Glutamatergic neuron (in vitro differentiated cells): Measurements from ENCODE around the gene NOP56. TPM values are rescaled to one million over a fixed set of nuclear protein-coding genes. Genes with fewer than 3 reads are reported as not detected.
A peak's percentile ranks its signal among the peaks of the same experiment; 100 is the strongest.
"Not testable (repeated sequence)": the region's sequence is repeated elsewhere in the genome, so short reads cannot be mapped to it uniquely, and the experiment has no call there.

Experiments used
- DNase-seq: peaks from one replicate; pipeline ENCODE4 v3.0.0; 2022
- H3K27ac Mint-ChIP-seq: one replicate; pipeline ENCODE4 v1.8.0; 2020; ENCODE audit warnings: mild to moderate bottlenecking, mixed read lengths, inconsistent platforms; ENCODE audit not compliant: unreplicated experiment
- H3K27me3 Mint-ChIP-seq: one replicate; pipeline ENCODE4 v1.8.0; 2020; ENCODE audit warnings: mild to moderate bottlenecking, moderate library complexity, mixed read lengths, inconsistent platforms; ENCODE audit not compliant: unreplicated experiment
- H3K36me3 Mint-ChIP-seq: one replicate; pipeline ENCODE4 v1.8.0; 2020; ENCODE audit warnings: mild to moderate bottlenecking, mixed read lengths, inconsistent platforms; ENCODE audit not compliant: unreplicated experiment
- H3K4me1 Mint-ChIP-seq: one replicate; pipeline ENCODE4 v1.8.0; 2020; ENCODE audit warnings: mild to moderate bottlenecking, low read depth, mixed read lengths, inconsistent platforms; ENCODE audit not compliant: unreplicated experiment
- H3K4me3 Mint-ChIP-seq: one replicate; pipeline ENCODE4 v1.8.0; 2020; ENCODE audit warnings: mild to moderate bottlenecking, mixed read lengths, inconsistent platforms; ENCODE audit not compliant: unreplicated experiment
- H3K9me3 Mint-ChIP-seq: one replicate; pipeline ENCODE4 v1.8.0; 2020; ENCODE audit warnings: mild to moderate bottlenecking, moderate library complexity, mixed read lengths, inconsistent platforms; ENCODE audit not compliant: unreplicated experiment
- CTCF ChIP-seq: fragments of 200-600 bp; sonication (generic); IDR thresholded peaks from one replicate; pipeline ENCODE4 v1.5.0; 2021; ENCODE audit not compliant: partially characterized antibody, unreplicated experiment
- total RNA-seq: library from RNA; stranded (reverse); fragmentation: NEBNext Ultra II Directional; extraction: Animal tissue kit (Norgen Biotek cat#: 25700); gene quantifications from one replicate; pipeline ENCODE4 v1.2.1, GENCODE V29; 2021; ENCODE audit not compliant: unreplicated experiment

The NOP56 gene
- total RNA-seq, 1 donor from 2014 or later = 185 TPM

GRCh38 chr20:2663887-2664719 lies 11.7 kb downstream of the NOP56 start, which contains the start of gene IDH3B:
Gene IDH3B, minus strand, starts transcription at chr20:2664216. Its CDS starts 28 bp downstream, at chr20:2664188.
- Mint-ChIP-seq H3K27me3 (peaks cover 7% of the 10 kb centered on the region), H3K4me1 (peaks cover 4% of the 10 kb centered on the region), H3K27ac (peak within 1 kb of the TSS; percentile 90), H3K36me3 (no peaks in the 10 kb centered on the region), H3K4me3 (peak within 1 kb of the TSS; percentile 95), H3K9me3 (peaks cover 9% of the 10 kb centered on the region)
- peak; percentile 92 for DNase-seq
- TF ChIP-seq CTCF = no peak

- no peak for DNase-seq
- peaks cover 1% of the 10 kb centered on the region for H3K9me3 Mint-ChIP-seq
- H3K4me3 Mint-ChIP-seq = no peak overlapping the region
- no peak overlapping the region for H3K27ac Mint-ChIP-seq
- no peaks in the 10 kb centered on the region for H3K4me1 Mint-ChIP-seq
- H3K27me3 Mint-ChIP-seq = peaks cover 6% of the 10 kb centered on the region
- H3K36me3 Mint-ChIP-seq = no peaks in the 10 kb centered on the region
- TF ChIP-seq CTCF = no peak
Measured at GRCh38 chr20:2671977-2672376, 19.5 kb downstream of the NOP56 start.

- no peak for DNase-seq
- Mint-ChIP-seq H3K9me3 (peaks cover 1% of the 10 kb centered on the region), H3K27me3 (peaks cover 6% of the 10 kb centered on the region), H3K27ac (no peak overlapping the region), H3K4me1 (no peaks in the 10 kb centered on the region), H3K36me3 (no peaks in the 10 kb centered on the region), H3K4me3 (no peak overlapping the region)
- no peak for TF ChIP-seq CTCF
Measured at GRCh38 chr20:2672446-2672845, 20.0 kb downstream of the NOP56 start.

GRCh38 chr20:2673453-2673852 lies 21.0 kb downstream of the NOP56 start:
- no peak overlapping the region for H3K27ac Mint-ChIP-seq
- H3K9me3 Mint-ChIP-seq = peaks cover 1% of the 10 kb centered on the region
- H3K4me3 Mint-ChIP-seq = no peak overlapping the region
- no peak for DNase-seq
- no peak for TF ChIP-seq CTCF
- peaks cover 3% of the 10 kb centered on the region for H3K27me3 Mint-ChIP-seq
- peaks cover 1% of the 10 kb centered on the region for H3K4me1 Mint-ChIP-seq
- no peaks in the 10 kb centered on the region for H3K36me3 Mint-ChIP-seq

- peaks cover 1% of the 10 kb centered on the region for H3K9me3 Mint-ChIP-seq
- TF ChIP-seq CTCF = no peak
- H3K36me3 Mint-ChIP-seq = no peaks in the 10 kb centered on the region
- no peak overlapping the region for H3K27ac Mint-ChIP-seq
- peaks cover 4% of the 10 kb centered on the region for H3K4me1 Mint-ChIP-seq
- H3K27me3 Mint-ChIP-seq = peaks cover 2% of the 10 kb centered on the region
- H3K4me3 Mint-ChIP-seq = no peak overlapping the region
- no peak for DNase-seq
Measured at GRCh38 chr20:2680046-2680445, 27.6 kb downstream of the NOP56 start.

GRCh38 chr20:2682040-2682439 lies 29.6 kb downstream of the NOP56 start:
- DNase-seq, H3K27ac Mint-ChIP-seq, H3K4me1 Mint-ChIP-seq, H3K36me3 Mint-ChIP-seq, H3K9me3 Mint-ChIP-seq, H3K27me3 Mint-ChIP-seq, H3K4me3 Mint-ChIP-seq: not testable (repeated sequence)

DNA sequence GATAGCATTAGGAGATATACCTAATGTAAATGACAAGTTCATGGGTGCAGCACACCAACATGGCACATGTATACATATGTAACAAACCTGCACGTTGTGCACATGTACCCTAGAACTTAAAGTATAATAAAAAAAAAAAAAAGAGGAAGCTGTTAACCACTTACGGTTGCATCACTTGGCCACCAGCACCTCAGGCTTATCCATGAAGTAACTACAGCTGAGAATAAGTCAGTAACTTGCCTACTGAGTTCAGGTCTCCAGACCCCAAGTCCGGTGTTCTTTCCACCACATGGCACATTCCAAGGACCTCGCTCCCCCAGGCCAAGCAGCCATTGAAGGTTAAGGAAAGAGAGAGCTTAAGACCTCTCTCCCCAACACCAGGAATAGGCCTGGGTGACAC lies 32.4 kb downstream of the NOP56 start:
- H3K27me3 Mint-ChIP-seq = peaks cover 16% of the 10 kb centered on the region
- not testable (repeated sequence) for H3K27ac Mint-ChIP-seq, H3K4me1 Mint-ChIP-seq, H3K36me3 Mint-ChIP-seq, DNase-seq, H3K4me3 Mint-ChIP-seq, H3K9me3 Mint-ChIP-seq
